Renal cortex interstitium (tissue), 15 donors: ENCODE results near the gene PRELID3B. TPM values are rescaled to one million over a fixed set of nuclear protein-coding genes. Genes with fewer than 3 reads are reported as not detected.

Experiments used
- DNase-seq, 11 donors: peaks; one replicate each; pipeline ENCODE4 v3.0.0-alpha.2; 2013; ENCODE audit warnings: low read depth in 9 of 11, low spot score in 4 of 11; ENCODE audit errors: extremely low read depth in 1 of 11
- long read RNA-seq, 16 experiments: transcript quantifications; one replicate each; lab custom pipeline, GENCODE V29; 2026
- polyA plus RNA-seq, 3 donors: library from polyadenylated mRNA; unstranded; fragments of 120-200 nt; gene quantifications; one replicate each; pipeline ENCODE4 v1.2.1, GENCODE V29; 2013; ENCODE audit not compliant: insufficient read length in 3 of 3

PRELID3B gene
- polyA plus RNA-seq, result 10 to 100 TPM; 65.5 to 82.4 (median 69.7) TPM
- long read RNA-seq, donor 1, transcript PRELID3B-201 (6 exons, 2,626 nt), result major isoform, 27 of 35 reads
- long read RNA-seq, donor 1, partial matches to known transcripts, result 0 of 35 reads
- long read RNA-seq, donor 1, other reads (novel, unspliced or antisense), result 0 of 35 reads
- long read RNA-seq, donor 2, transcript PRELID3B-201 (6 exons, 2,626 nt), result major isoform, 18 of 20 reads
- long read RNA-seq, donor 2, partial matches to known transcripts, result 0 of 20 reads
- long read RNA-seq, donor 2, other reads (novel, unspliced or antisense), result 0 of 20 reads
- long read RNA-seq, donor 3, transcript PRELID3B-201 (6 exons, 2,626 nt), result major isoform, 28 of 29 reads
- long read RNA-seq, donor 3, partial matches to known transcripts, result 0 of 29 reads
- long read RNA-seq, donor 3, other reads (novel, unspliced or antisense), result 0 of 29 reads
- long read RNA-seq, donor 4, transcript PRELID3B-201 (6 exons, 2,626 nt), result major isoform, 15 of 17 reads
- long read RNA-seq, donor 4, partial matches to known transcripts, result 0 of 17 reads
- long read RNA-seq, donor 4, other reads (novel, unspliced or antisense), result 0 of 17 reads
- long read RNA-seq, donor 5, transcript PRELID3B-201 (6 exons, 2,626 nt), result major isoform, 34 of 36 reads
- long read RNA-seq, donor 5, partial matches to known transcripts, result 0 of 36 reads
- long read RNA-seq, donor 5, other reads (novel, unspliced or antisense), result 0 of 36 reads
- long read RNA-seq, donor 6, transcript PRELID3B-201 (6 exons, 2,626 nt), result major isoform, 18 of 20 reads
- long read RNA-seq, donor 6, partial matches to known transcripts, result 0 of 20 reads
- long read RNA-seq, donor 6, other reads (novel, unspliced or antisense), result 0 of 20 reads
- long read RNA-seq, donor 7, transcript PRELID3B-201 (6 exons, 2,626 nt), result major isoform, 19 of 19 reads
- long read RNA-seq, donor 7, partial matches to known transcripts, result 0 of 19 reads
- long read RNA-seq, donor 7, other reads (novel, unspliced or antisense), result 0 of 19 reads
- long read RNA-seq, donor 8, transcript PRELID3B-201 (6 exons, 2,626 nt), result major isoform, 34 of 37 reads
- long read RNA-seq, donor 8, partial matches to known transcripts, result 0 of 37 reads
- long read RNA-seq, donor 8, other reads (novel, unspliced or antisense), result 0 of 37 reads
- long read RNA-seq, donor 9, transcript PRELID3B-201 (6 exons, 2,626 nt), result major isoform, 15 of 19 reads
- long read RNA-seq, donor 9, partial matches to known transcripts, result 0 of 19 reads
- long read RNA-seq, donor 9, other reads (novel, unspliced or antisense), result 0 of 19 reads
- long read RNA-seq, donor 10, transcript PRELID3B-201 (6 exons, 2,626 nt), result major isoform, 22 of 26 reads
- long read RNA-seq, donor 10, partial matches to known transcripts, result 0 of 26 reads
- long read RNA-seq, donor 10, other reads (novel, unspliced or antisense), result 0 of 26 reads
- long read RNA-seq, donor 11, transcript PRELID3B-201 (6 exons, 2,626 nt), result major isoform, 21 of 24 reads
- long read RNA-seq, donor 11, partial matches to known transcripts, result 0 of 24 reads
- long read RNA-seq, donor 11, other reads (novel, unspliced or antisense), result 0 of 24 reads
- long read RNA-seq, donor 12, transcript PRELID3B-201 (6 exons, 2,626 nt), result major isoform, 6 of 6 reads
- long read RNA-seq, donor 12, partial matches to known transcripts, result 0 of 6 reads
- long read RNA-seq, donor 12, other reads (novel, unspliced or antisense), result 0 of 6 reads
- long read RNA-seq, donor 13, transcript PRELID3B-201 (6 exons, 2,626 nt), result major isoform, 47 of 50 reads
- long read RNA-seq, donor 13, partial matches to known transcripts, result 0 of 50 reads
- long read RNA-seq, donor 13, other reads (novel, unspliced or antisense), result 0 of 50 reads
- long read RNA-seq, donor 14, transcript PRELID3B-201 (6 exons, 2,626 nt), result major isoform, 13 of 14 reads
- long read RNA-seq, donor 14, partial matches to known transcripts, result 0 of 14 reads
- long read RNA-seq, donor 14, other reads (novel, unspliced or antisense), result 0 of 14 reads
- long read RNA-seq, donor 15, transcript PRELID3B-201 (6 exons, 2,626 nt), result major isoform, 13 of 14 reads
- long read RNA-seq, donor 15, partial matches to known transcripts, result 0 of 14 reads
- long read RNA-seq, donor 15, other reads (novel, unspliced or antisense), result 0 of 14 reads
- long read RNA-seq, donor 16, transcript PRELID3B-201 (6 exons, 2,626 nt), result major isoform, 43 of 50 reads
- long read RNA-seq, donor 16, partial matches to known transcripts, result 0 of 50 reads
- long read RNA-seq, donor 16, other reads (novel, unspliced or antisense), result 0 of 50 reads

DNA sequence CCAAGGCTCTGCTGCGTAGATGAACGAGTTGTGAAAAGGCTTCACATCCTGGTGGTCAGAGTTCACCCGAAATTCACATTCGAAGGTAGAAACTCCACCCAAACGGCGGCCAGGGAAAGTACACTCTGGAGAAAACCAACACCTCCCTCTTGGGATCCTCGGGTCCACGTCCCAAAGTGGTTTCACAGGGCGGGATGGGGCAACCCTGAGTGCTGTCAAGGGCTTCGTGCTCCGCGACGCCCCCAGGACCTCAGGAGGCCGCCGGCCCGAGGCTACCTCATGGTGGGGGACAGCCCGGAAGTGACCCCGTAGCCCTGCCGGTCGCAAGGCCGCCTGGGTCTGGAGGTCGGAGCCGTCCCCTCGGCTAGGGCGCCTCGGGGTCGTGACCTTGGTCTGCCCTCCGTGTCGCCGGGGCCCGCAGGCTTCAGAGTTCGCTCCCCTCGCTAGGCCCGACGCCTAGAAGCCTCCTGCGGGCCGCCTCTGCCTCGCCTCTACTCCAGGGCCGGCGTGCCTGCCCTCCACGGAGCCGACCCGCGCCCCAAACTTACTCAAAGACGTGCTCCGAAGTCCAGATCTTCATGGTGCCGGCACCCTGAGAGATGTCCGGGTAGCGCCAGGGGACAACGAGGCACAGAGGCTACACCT is at the start of gene PRELID3B:
Gene PRELID3B, minus strand, starts transcription at position 636 of the 645 bp plus-strand sequence. Its CDS starts 56 bp downstream, at position 580.
- DNase-seq, result no peak

DNA sequence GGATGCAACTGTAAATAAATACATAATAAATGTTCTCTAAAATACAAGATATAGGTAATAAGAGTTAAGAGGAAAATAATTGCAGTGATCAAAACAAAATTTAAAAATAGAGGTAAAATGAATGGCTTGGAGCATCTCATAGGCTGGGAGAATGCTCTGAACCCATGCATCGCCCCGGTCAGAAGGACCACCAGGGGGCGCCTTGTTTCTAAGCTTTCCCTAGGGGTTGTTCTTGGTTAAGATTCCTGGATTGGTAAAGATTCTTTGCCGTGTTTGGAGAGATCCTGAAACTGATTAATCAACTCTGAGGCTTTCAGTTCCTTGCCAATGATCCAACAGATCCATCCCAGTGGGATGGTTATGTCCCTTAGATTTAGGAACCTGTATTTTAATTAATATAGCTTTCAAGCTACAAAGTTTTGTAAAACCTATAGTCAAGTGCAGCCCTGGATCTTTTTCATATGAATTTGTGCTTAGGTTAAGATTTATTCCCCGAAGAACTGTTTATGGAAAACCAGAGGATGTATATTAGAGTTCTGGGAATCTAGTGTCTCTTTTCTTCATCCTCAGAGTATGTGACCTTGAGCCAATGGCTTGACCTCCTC is 45.3 kb upstream of the PRELID3B start:
- DNase-seq, result peak; percentile 17 to 80 (median 58)

DNA sequence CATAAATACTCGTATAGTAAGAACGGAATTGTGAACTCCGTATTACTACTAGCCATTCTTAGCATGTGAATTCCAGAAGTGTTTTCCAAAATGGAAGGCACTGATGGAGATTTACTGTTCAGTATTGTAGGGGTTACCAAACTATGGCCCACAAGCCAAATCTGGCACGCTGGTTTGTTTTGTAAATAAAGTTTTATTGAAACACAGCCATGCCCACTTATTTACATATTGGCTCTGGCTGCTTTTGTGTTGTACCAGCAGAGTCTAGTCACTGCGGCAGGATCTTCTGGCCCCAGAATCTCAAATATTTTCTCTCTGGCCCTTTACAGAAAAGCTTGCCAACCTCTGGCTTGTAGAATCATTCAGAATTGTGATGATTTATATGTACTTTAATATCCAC is 44.3 kb upstream of the PRELID3B start:
- DNase-seq, result no peak

- no peak for DNase-seq
Measured at GRCh38 chr20:59084041-59084850, 41.7 kb upstream of the PRELID3B start.

DNA sequence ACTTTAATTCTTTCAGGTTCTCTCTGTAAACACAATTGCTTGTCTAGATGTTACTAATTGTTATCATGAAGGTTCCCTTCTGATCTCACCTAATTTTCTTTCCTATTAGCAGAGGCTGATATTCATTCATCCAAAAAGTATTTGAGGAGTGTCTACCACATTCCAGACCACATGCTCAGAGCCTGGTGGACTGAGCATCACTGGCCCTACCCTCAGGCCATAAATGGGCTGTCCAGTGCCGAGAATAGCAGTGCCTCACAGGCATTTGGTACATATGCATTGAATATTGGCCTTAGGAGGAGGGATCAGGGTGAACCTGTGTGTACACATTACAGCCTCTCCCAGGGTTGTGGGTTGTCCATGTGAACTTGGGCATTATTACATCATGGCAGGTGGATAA is 40.4 kb upstream of the PRELID3B start:
- DNase-seq, result no peak

DNA sequence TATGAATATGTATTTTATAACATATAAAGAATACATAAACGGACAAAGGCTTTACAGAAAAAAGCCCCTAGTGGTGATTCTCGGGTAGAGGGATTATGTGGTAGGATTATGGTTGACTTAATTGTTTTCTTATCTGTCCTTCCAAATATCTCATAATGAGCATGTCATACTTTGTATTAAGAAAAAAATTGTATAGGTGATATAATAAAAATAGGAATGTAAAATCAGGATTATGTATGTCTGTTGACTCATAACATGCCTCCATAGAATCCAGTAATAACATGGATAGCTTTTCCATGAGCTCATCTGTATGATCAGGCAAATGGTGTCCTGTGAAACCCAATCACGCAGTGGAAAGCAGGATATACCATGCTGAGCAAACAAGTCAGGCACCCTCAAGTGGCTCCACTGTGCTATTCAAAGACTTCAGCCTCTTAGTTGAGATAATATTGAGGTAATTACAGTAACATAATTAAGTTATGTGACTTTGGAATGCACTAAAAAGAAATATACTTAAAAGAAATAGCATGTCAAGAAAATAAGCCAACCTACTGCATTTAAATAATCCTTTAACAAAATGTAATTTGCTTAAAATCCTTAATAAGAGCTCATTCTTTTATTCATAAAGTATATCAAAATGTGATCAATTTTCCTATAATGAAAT is 39.6 kb upstream of the PRELID3B start:
- DNase-seq, result no peak

- no peak for DNase-seq
Measured at GRCh38 chr20:59081036-59081435, 38.5 kb upstream of the PRELID3B start.

DNA sequence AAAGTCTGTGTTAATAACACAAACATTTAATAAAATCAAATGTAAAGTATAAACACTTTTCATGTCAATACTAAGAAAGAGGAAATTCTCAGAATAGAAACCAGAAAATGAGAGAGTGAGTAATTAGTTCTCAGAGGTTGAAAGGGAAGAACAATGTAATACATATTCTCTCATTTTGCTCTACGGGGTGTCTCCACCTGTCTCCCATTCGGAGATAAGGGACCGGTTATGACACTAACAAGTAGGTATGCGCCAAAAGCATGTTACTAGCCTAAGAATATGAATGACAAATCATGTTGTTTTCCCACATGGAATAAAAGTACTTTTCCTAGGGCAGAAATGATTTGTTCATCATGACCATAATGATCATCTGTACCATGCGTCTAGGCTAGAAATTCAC is 35.6 kb upstream of the PRELID3B start:
- no peak for DNase-seq

DNA sequence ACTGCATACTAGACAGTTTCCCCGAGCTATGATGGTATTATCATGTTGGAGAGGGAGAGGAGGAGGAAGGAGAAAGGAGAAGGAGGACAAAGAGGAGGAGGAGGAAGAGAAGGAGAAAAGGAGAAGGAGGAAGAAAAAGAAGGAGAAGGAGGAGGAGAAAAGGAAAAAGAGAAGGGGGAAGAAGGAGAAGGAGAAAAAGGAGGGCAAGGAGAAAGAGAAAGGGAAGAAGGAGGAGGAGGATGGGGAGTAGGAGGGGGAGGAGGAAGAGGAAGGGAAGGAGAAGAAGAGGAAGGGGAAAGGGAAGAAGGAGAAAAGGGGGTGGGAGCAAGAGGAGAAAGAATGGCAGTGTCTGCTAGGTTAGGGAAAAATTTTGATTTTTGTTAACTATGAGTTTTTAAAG is 35.1 kb upstream of the PRELID3B start:
- DNase-seq, result no peak

DNA sequence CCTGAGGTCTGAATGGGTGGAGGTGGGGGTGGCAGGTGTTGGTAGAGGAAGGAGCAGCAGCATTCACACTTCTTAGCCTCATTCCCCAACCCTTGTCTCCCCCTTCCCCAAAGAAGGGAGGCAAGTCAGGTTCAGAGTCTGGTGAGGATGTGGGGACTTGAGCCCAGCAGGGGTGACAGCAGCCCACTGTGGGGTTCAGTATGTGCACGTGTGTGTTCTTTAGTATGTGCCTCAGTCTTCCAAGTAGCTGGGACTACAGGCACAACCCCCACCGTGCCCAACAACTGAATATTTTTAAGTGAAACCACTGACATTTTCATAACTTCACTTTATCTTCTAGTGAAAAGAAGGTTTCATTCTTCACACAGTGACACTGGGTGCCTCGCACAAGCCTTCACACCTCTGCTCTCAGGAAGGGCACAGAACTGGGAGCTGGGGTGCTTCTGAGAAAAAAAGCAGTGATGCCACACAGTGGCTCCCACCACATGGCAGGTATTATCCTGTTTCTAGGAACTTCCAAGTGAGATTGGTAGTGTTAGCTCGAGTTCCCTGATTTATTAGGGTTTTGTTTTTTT is 33.4 kb upstream of the PRELID3B start:
- DNase-seq, result no peak

GRCh38 chr20:59074456-59074855 is 31.9 kb upstream of the PRELID3B start:
- no peak for DNase-seq

DNA sequence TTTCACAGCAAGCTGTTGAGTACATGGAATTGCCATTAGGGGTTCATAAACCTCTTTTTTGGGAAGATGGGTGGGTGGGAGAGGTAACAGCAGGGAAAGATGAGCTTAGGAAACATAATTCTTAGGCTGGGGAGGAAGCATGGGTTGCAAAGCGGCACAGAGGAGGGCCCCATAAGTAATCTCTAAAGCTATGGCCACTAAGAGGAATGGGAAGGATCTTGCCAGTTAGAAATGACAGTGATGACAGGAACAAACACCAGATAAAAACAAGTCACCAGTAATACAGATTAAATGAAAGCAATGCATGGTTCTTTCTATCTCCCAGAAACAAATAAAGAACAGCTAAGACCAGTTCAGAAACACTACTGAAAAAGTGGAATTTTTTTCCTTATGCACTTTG is 31.0 kb upstream of the PRELID3B start:
- DNase-seq, result no peak

DNA sequence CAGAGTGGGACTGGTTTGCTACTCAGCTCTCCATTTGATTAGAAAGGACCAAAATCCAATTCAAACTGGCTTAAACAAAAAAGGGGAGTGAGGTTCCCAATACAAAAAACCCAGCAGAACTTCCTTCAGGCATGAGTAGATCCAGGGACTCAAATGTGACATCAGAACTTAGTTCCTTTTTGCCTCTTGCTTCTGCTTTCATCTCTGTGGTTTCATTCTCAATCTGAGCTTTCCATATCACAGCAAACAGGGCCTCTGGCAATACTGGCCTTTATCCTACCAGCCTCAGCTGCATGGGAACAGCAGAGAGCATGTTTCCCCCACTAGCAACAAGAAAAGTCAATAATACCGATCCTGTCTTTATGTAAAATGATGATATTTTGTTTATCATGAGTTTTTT is 28.6 kb upstream of the PRELID3B start:
- no peak for DNase-seq

DNA sequence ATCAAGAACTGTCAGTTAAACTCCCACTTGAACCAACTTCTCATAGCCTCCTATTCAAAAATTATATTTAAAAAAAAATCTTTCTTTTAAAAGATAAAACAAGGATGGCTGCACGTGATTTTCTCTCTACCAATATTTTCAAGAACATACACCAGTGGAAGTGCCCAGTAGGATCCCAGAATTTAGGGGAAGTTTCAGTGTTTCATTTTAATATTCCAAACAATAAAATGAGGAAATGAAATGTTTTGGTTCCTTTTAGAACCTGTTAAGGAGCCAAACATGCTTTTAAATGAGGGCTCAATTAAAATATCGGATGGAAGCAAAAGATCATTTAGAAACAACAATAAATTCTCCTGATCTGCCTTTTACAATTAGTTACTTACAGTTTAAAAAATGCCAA is 26.4 kb upstream of the PRELID3B start:
- no peak for DNase-seq

GRCh38 chr20:59068534-59068933 is 25.9 kb upstream of the PRELID3B start:
- DNase-seq, result no peak
